GM12878 (cell line): Measurements from ENCODE around the gene TNFRSF6B. TPM values are rescaled to one million over a fixed set of nuclear protein-coding genes. Genes with fewer than 3 reads are reported as not detected.

Source experiments
- ATAC-seq: fragments of 200-7000 bp; cut with Tn5 transposase; 3 replicates; pipeline ENCODE4 v1.9.1; 2020; ENCODE audit warnings: mild to moderate bottlenecking, moderate library complexity
- BruUV-seq: library from RNA; stranded (reverse); fragments of 400-500 nt; replicated peaks from 2 replicates; lab custom pipeline; 2021; lab: Mats Ljungman, UMichigan
- CTCF ChIA-PET: fragments of 300-600 bp; sonication (Branson Sonifier 250); formaldehyde crosslinking; extraction: SDS; loops from one replicate; lab custom pipeline; 2021; ENCODE audit warnings: inconsistent platforms; lab: Yijun Ruan, JAX
- POLR2A ChIA-PET: fragments of 350-600 bp; formaldehyde crosslinking; extraction: SDS; loops from one replicate; lab custom pipeline; 2021; ENCODE audit warnings: inconsistent platforms; lab: Charles Lee
- RAD21 ChIA-PET: fragments of 300-600 bp; sonication (Branson Sonifier 250); formaldehyde crosslinking; loops from one replicate; lab custom pipeline; 2023; ENCODE audit warnings: antibody characterized with exemption; ENCODE audit not compliant: unreplicated experiment; lab: Charles Lee
- SMC1A ChIA-PET: fragments of 300-600 bp; sonication (Branson Sonifier 250); formaldehyde crosslinking; loops from one replicate; lab custom pipeline; 2023; ENCODE audit not compliant: unreplicated experiment, uncharacterized antibody; lab: Charles Lee
- DNase-seq: peaks from one replicate; pipeline ENCODE4 v3.0.0-alpha.2; 2011; ENCODE audit warnings: low read depth, low spot score
- FAIRE-seq: peaks from 3 replicates; lab custom pipeline; 2011; peaks lifted over from hg19 to GRCh38; lab: Jason Lieb, UNC
- H2AFZ ChIP-seq: 2 replicates; pipeline ENCODE4 v1.6.0; 2011; ENCODE audit warnings: low read depth, low read length, control low read depth; ENCODE audit not compliant: control insufficient read depth
- H3K27ac ChIP-seq: 2 replicates; pipeline ENCODE4 v1.5.1; 2011; ENCODE audit warnings: control low read depth; ENCODE audit not compliant: control insufficient read depth, insufficient read depth
- H3K27me3 ChIP-seq, 2 experiments: replicated peaks in 1 of 2; 2 replicates each; pipeline versions ENCODE4 v1.6.0 to v1.6.1; 2011; ENCODE audit warnings: low read length in 1 of 2; ENCODE audit not compliant: control insufficient read depth in 2 of 2, insufficient read depth in 2 of 2
- H3K36me3 ChIP-seq, 2 experiments: 2 replicates each; pipeline ENCODE4 v1.5.1; 2011; ENCODE audit warnings: low read length in 1 of 2; ENCODE audit not compliant: control insufficient read depth in 2 of 2, insufficient read depth in 2 of 2
- H3K4me1 ChIP-seq: 2 replicates; pipeline ENCODE4 v1.6.1; 2011; ENCODE audit warnings: mild to moderate bottlenecking, low read length, moderate library complexity, mixed read lengths; ENCODE audit not compliant: control insufficient read depth, insufficient read depth
- H3K4me2 ChIP-seq: 2 replicates; pipeline ENCODE4 v1.6.0; 2011; ENCODE audit warnings: control low read depth; ENCODE audit not compliant: control insufficient read depth, insufficient read depth
- H3K4me3 ChIP-seq: fragments of 200-600 bp; sonication (generic); 2 replicates; pipeline ENCODE4 v1.5.1; 2016
- H3K79me2 ChIP-seq: 2 replicates; pipeline ENCODE4 v1.6.0; 2011; ENCODE audit warnings: low read length; ENCODE audit not compliant: control insufficient read depth, insufficient read depth
- H3K9ac ChIP-seq: 2 replicates; pipeline ENCODE4 v1.8.0; 2011; ENCODE audit warnings: low read length, control low read depth, mixed read lengths; ENCODE audit not compliant: control insufficient read depth, insufficient read depth
- H3K9me3 ChIP-seq: replicated peaks from 3 replicates; pipeline ENCODE4 v1.5.1; 2011; ENCODE audit warnings: mild to moderate bottlenecking, low read length; ENCODE audit not compliant: control insufficient read depth, insufficient read depth
- H4K20me1 ChIP-seq: 2 replicates; pipeline ENCODE4 v1.6.0; 2011; ENCODE audit not compliant: control insufficient read depth, insufficient read depth
- CBX3 ChIP-seq: fragments of 200-600 bp; sonication (generic); IDR thresholded peaks from 2 replicates; pipeline ENCODE4 v1.6.1; 2016; ENCODE audit warnings: low read depth, borderline replicate concordance
- EED ChIP-seq: sonication (generic); IDR thresholded peaks from 2 replicates; pipeline ENCODE4 v1.6.1; 2016; ENCODE audit warnings: antibody characterized with exemption, low read depth
- IKZF2 ChIP-seq, 2 experiments: fragments of 450-650 bp; IDR thresholded peaks; 2 replicates each; pipeline ENCODE4 v1.6.1; 2017; ENCODE audit warnings: mild to moderate bottlenecking in 2 of 2, moderate library complexity in 2 of 2
- MEF2A ChIP-seq: IDR thresholded peaks from 2 replicates; pipeline ENCODE4 v1.6.1; 2011; ENCODE audit warnings: low read depth, mild to moderate bottlenecking, low read length, moderate library complexity; ENCODE audit not compliant: insufficient read depth
- NR2C1 ChIP-seq: fragments of 450-650 bp; IDR thresholded peaks from 2 replicates; pipeline ENCODE4 v1.6.1; 2017; ENCODE audit warnings: antibody characterized with exemption, mild to moderate bottlenecking, moderate library complexity
- NR2C2 ChIP-seq: IDR thresholded peaks from 2 replicates; pipeline ENCODE4 v1.6.1; 2011; ENCODE audit warnings: borderline replicate concordance, low read depth; ENCODE audit not compliant: control insufficient read depth, insufficient read length
- RELA ChIP-seq: fragments of 450-650 bp; IDR thresholded peaks from 2 replicates; pipeline ENCODE4 v1.8.0; 2014; ENCODE audit warnings: borderline replicate concordance; ENCODE audit not compliant: partially characterized antibody
- WRNIP1 ChIP-seq: IDR thresholded peaks from 2 replicates; pipeline ENCODE4 v1.6.1; 2011; ENCODE audit warnings: low read depth, low read length, improper control_type of control experiment, borderline replicate concordance
- ZSCAN29 ChIP-seq: fragments of 450-650 bp; IDR thresholded peaks from 2 replicates; pipeline ENCODE4 v1.6.1; 2017; ENCODE audit warnings: mild to moderate bottlenecking, moderate library complexity
- WGBS: methylation state at CpG from one replicate; pipeline ENCODE4 v1.1.6; 2016; ENCODE audit warnings: low lambda C conversion rate; ENCODE audit not compliant: insufficient replicate concordance, insufficient coverage; ENCODE audit errors: missing lambda C conversion rate; 5-methylcytosine and 5-hydroxymethylcytosine counted together
- in situ Hi-C: fragments of 300-500 bp; cut with MboI; formaldehyde crosslinking; loops from 9 replicates; pipeline ENCODE4 v1.14.3; 2018; ENCODE audit warnings: mixed read lengths
- intact Hi-C: fragments of 100-400 bp; cut with micrococcal nuclease; formaldehyde crosslinking; loops from one replicate; pipeline ENCODE4 v1.14.2; 2022; ENCODE audit not compliant: unreplicated experiment
- polyA plus RNA-seq, 11 experiments: library from polyadenylated mRNA; depleted of rRNA in 4 of 11; unstranded in 6 of 11; stranded (reverse) in 5 of 11; fragments of >200 nt; fragmentation: Nextera tagmentation in 4 of 11; fragmentation: Illumina TruSeq in 1 of 11; extraction: Ambion mirVana in 4 of 11; extraction: Trizol in 1 of 11; gene quantifications; 1 replicate in 1 of 11; 2 replicates in 10 of 11; pipeline versions ENCODE4 v1.2.1 to v1.2.3, GENCODE V29; 2011 to 2016; ENCODE audit warnings: inconsistent platforms in 2 of 11, missing spikeins in 2 of 11, low read depth in 1 of 11
- total RNA-seq, 4 experiments: library from RNA; depleted of rRNA in 3 of 4; stranded (reverse); fragments of >200 nt in 3 of 4; fragmentation: Illumina TruSeq in 1 of 4; extraction: Trizol in 1 of 4; gene quantifications; 2 replicates each; pipeline versions ENCODE4 v1.2.1 to v1.2.3, GENCODE V29; 2013 to 2021
- TF ChIP-seq, protein P1 (sequence below): IDR thresholded peaks from 2 replicates; pipeline ENCODE4 v1.6.1; 2012; ENCODE audit warnings: low read depth, low read length, improper control_type of control experiment
- TF ChIP-seq, protein P2 (sequence below): fragments of 450-650 bp; IDR thresholded peaks from 2 replicates; pipeline ENCODE4 v1.6.1; 2017; ENCODE audit warnings: mild to moderate bottlenecking, moderate library complexity
- TF ChIP-seq, protein P3 (sequence below): fragments of 450-650 bp; IDR thresholded peaks from 2 replicates; pipeline ENCODE4 v1.6.1; 2016; ENCODE audit warnings: mild to moderate bottlenecking

The TNFRSF6B gene
- total and polyA plus RNA-seq, 10 of the 15 experiments (the other 5 are each of a cell fraction or from before 2014, with no cell fraction given), result 0.67 to 2.2 (median 1.8) TPM; not detected in 7

DNA sequence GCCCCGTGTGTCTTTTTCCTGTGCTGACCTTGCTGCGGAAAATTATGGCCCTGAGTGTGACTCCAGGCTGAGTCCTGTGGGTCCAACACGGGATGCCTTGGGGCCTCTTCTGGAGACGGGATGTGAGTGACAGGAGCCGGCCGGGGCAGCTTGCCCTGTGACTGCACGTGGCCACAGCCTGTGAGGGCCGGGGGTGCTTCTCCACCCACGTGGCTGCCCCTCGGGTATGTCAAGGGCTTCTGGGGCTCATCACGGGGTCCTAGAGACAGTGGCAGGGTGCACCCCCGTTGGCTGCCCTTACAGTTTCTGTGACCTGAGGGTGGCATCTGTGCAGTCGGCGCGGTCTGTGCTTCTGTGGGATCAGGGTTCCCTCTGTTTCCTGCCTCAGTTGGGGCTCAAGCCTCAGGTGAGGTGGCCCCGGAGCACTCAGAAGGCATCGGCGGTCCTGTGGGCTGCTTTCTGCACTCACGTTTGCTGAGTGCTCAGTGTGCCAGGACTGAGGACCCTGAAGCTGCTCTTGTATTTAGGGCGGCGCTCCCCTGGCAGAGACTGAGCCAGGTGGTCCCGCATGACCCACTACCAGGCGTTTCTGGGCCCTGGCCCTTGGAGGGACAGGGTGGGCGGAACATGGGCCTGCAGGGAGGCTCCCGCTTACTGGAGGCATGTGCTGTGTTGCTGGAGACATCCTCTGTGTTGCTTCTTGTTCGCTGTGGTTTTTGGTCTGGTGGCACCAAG, 33.0 kb upstream of the TNFRSF6B start:
- H3K4me2 ChIP-seq, result no peak overlapping the region
- ChIA-PET CTCF (no interaction called here), POLR2A (no interaction called here), SMC1A (interaction anchor here (0.6 kb wide), 1 partner anchor 477 kb away, joined by 4 read pairs; no protein-coding TSS in a partner anchor), RAD21 (no interaction called here)
- no peaks in the 10 kb centered on the region for H4K20me1 ChIP-seq
- no peak overlapping the region for H3K4me3 ChIP-seq
- ATAC-seq (no peak), FAIRE-seq (no peak), DNase-seq (no peak)
- peaks cover 8% of the 10 kb centered on the region for H3K4me1 ChIP-seq
- H3K27ac ChIP-seq, result no peak overlapping the region
- H3K27me3 ChIP-seq, result no peaks in the 10 kb centered on the region
- 88% methylated on average over 26 of the region's 26 CpGs for WGBS
- H3K9me3 ChIP-seq, result no peaks in the 10 kb centered on the region
- intact Hi-C loops, result no loop called here
- no peak for TF ChIP-seq NR2C1
- TF ChIP-seq EED, result no peak
- no peak for TF ChIP-seq WRNIP1
- TF ChIP-seq, protein P1, sequence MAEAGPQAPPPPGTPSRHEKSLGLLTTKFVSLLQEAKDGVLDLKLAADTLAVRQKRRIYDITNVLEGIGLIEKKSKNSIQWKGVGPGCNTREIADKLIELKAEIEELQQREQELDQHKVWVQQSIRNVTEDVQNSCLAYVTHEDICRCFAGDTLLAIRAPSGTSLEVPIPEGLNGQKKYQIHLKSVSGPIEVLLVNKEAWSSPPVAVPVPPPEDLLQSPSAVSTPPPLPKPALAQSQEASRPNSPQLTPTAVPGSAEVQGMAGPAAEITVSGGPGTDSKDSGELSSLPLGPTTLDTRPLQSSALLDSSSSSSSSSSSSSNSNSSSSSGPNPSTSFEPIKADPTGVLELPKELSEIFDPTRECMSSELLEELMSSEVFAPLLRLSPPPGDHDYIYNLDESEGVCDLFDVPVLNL, result no peak
- no peak for TF ChIP-seq MEF2A
- no peak for TF ChIP-seq NR2C2
- TF ChIP-seq ZSCAN29, result no peak
- TF ChIP-seq, protein P2, sequence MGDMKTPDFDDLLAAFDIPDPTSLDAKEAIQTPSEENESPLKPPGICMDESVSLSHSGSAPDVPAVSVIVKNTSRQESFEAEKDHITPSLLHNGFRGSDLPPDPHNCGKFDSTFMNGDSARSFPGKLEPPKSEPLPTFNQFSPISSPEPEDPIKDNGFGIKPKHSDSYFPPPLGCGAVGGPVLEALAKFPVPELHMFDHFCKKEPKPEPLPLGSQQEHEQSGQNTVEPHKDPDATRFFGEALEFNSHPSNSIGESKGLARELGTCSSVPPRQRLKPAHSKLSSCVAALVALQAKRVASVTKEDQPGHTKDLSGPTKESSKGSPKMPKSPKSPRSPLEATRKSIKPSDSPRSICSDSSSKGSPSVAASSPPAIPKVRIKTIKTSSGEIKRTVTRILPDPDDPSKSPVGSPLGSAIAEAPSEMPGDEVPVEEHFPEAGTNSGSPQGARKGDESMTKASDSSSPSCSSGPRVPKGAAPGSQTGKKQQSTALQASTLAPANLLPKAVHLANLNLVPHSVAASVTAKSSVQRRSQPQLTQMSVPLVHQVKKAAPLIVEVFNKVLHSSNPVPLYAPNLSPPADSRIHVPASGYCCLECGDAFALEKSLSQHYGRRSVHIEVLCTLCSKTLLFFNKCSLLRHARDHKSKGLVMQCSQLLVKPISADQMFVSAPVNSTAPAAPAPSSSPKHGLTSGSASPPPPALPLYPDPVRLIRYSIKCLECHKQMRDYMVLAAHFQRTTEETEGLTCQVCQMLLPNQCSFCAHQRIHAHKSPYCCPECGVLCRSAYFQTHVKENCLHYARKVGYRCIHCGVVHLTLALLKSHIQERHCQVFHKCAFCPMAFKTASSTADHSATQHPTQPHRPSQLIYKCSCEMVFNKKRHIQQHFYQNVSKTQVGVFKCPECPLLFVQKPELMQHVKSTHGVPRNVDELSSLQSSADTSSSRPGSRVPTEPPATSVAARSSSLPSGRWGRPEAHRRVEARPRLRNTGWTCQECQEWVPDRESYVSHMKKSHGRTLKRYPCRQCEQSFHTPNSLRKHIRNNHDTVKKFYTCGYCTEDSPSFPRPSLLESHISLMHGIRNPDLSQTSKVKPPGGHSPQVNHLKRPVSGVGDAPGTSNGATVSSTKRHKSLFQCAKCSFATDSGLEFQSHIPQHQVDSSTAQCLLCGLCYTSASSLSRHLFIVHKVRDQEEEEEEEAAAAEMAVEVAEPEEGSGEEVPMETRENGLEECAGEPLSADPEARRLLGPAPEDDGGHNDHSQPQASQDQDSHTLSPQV, result no peak
- TF ChIP-seq CBX3, result no peak
- TF ChIP-seq RELA, result no peak
- TF ChIP-seq, protein P3, sequence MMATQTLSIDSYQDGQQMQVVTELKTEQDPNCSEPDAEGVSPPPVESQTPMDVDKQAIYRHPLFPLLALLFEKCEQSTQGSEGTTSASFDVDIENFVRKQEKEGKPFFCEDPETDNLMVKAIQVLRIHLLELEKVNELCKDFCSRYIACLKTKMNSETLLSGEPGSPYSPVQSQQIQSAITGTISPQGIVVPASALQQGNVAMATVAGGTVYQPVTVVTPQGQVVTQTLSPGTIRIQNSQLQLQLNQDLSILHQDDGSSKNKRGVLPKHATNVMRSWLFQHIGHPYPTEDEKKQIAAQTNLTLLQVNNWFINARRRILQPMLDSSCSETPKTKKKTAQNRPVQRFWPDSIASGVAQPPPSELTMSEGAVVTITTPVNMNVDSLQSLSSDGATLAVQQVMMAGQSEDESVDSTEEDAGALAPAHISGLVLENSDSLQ, result no peak
- TF ChIP-seq IKZF2 (IDR thresholded peaks at IDR 0.05), result no peak
- H3K79me2 ChIP-seq, result peaks cover 9% of the 10 kb centered on the region
- H3K9ac ChIP-seq, result no peak overlapping the region
- BruUV-seq, result no TSS peak
- H2AFZ ChIP-seq, result no peak overlapping the region
- peaks cover 5 to 18% of the 10 kb centered on the region in 2 experiments; a peak in 3 of 4 replicates for H3K36me3 ChIP-seq
- in situ Hi-C loops, result no loop called here
